ENCODE data around the gene B4GALNT3.

Gene B4GALNT3

DNA sequence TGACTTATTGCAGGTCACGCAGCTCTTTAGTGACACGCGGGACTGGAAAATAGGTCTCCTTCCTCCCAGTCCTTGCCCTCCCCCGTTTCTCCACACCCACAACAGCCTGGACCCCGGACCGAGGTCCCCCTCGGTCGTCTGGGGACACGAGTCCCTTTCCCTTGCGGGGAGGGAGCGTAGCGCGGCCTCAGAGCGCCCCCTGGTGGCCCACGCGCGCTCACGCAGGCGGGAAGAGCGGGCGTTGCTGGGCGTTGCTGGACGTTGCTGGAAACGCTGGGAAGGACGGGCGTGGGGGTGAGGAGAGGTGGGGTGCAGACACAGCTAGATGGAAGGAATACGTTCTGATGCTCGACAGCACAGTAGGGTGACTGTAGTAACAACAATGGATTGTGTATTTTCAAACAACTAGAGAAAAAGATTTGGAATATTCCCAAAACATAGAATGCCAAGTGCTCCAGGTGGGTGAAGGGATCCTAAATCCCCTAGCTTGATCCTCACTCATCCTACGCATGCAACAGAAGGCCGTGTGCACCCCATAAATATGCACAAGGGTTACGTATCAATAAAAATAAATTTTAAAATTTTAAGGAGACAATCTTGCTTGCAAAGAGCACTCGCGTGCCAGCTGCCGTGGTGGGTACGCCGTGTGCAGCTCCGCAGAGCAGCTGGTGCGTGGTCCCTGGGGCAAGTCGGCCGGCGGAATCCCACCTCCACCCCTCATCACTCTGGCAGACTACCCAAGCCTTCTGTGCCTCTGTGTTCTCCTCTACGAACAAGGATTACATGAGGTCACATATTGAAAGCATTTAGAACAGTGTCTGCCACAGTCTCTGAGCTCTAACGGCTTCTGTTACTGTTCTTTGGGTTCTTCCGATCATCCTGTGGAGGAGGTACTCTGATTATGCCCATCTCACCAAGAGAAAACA, 87.4 kb downstream of the B4GALNT3 start:
- FAIRE-seq (peak; percentile 88), DNase-seq (ENCODE audit: insufficient read length, low spot score) (peak; percentile 93)
- TF ChIP-seq SPI1 (IDR thresholded peaks at IDR 0.05; ENCODE audit: low read depth, low read length): no peak
- TF ChIP-seq PAX5 (IDR thresholded peaks at IDR 0.05; ENCODE audit: insufficient read depth, low read length, severe bottlenecking): no peak
- TF ChIP-seq POU2F2 (IDR thresholded peaks at IDR 0.05; ENCODE audit: low read depth, low read length): no peak
- TF ChIP-seq POLR2A (IDR thresholded peaks at IDR 0.05; ENCODE audit: low read depth, low read length): no peak
- no peak for TF ChIP-seq TAF1 (IDR thresholded peaks at IDR 0.05; ENCODE audit: low read depth, low read length)
- no peak for TF ChIP-seq POLR2AphosphoS5 (IDR thresholded peaks at IDR 0.05; ENCODE audit: low read depth, low read length)

DNA sequence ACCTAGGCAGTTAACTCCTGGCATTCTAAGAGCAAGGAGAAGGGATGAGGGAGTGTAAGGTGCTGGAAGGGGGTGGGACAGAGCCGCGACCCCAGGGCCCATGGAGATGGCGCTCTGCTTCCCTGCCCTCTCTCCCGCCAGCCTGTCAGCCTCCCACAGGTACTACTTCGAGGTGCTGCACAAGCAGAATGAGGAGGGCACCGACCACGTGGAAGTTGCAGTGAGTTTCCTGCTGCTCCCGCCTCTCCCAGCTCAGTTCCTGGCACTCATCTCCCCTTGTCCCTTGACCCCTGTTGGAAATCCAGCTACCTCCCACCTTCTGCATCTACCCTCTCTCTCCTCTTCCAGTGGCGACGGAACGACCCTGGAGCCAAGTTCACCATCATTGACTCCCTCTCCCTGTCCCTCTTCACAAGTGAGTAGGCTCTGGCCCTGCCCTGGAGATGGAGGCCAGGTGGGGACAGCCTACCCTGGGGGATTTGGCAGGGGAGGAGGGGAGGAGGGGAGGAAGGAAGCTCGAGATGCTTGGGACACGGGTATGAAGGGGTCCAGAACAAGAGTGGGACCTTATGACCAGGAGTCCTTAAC, 88.2 kb downstream of the B4GALNT3 start:
- DNase-seq (ENCODE audit: insufficient read length, low spot score): no peak
- TF ChIP-seq TAF1 (IDR thresholded peaks at IDR 0.05; ENCODE audit: low read depth, low read length) (no peak), POU2F2 (IDR thresholded peaks at IDR 0.05; ENCODE audit: low read depth, low read length) (no peak), POLR2A (IDR thresholded peaks at IDR 0.05; ENCODE audit: low read depth, low read length) (no peak), POLR2AphosphoS5 (IDR thresholded peaks at IDR 0.05; ENCODE audit: low read depth, low read length) (no peak), PAX5 (IDR thresholded peaks at IDR 0.05; ENCODE audit: insufficient read depth, low read length, severe bottlenecking) (no peak), SPI1 (IDR thresholded peaks at IDR 0.05; ENCODE audit: low read depth, low read length) (no peak)
- no peak for FAIRE-seq

DNA sequence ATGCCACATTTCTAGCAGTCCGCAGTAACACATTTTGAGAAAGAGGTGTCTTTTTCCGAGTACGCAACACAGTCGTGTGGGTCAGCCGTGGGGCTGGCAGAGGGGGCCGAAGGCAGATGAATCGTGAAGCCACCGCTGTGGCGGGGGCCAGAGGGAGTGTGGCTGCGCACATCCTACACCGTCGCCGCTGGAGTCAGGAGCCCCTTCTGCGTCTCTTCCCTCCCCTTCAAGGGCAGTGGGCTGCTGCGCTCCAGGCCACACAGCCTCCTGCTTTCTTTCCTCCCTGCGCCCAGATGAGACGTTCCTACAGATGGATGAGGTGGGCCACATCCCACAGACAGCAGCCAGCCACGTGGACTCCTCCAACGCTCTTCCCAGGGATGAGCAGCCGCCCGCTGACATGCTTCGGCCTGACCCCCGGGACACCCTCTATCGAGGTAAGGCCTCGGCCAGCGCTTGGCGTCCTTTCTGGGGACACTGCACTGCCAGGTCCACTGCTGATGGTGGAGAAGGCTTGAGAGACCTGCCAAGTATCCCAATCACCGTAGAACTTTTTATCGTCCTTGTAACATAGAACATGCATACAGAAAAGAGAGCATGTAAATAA, 89.8 kb downstream of the B4GALNT3 start:
- TF ChIP-seq POLR2AphosphoS5 (IDR thresholded peaks at IDR 0.05; ENCODE audit: low read depth, low read length): no peak
- no peak for TF ChIP-seq TAF1 (IDR thresholded peaks at IDR 0.05; ENCODE audit: low read depth, low read length)
- TF ChIP-seq SPI1 (IDR thresholded peaks at IDR 0.05; ENCODE audit: low read depth, low read length): no peak
- no peak for TF ChIP-seq PAX5 (IDR thresholded peaks at IDR 0.05; ENCODE audit: insufficient read depth, low read length, severe bottlenecking)
- TF ChIP-seq POU2F2 (IDR thresholded peaks at IDR 0.05; ENCODE audit: low read depth, low read length): no peak
- TF ChIP-seq POLR2A (IDR thresholded peaks at IDR 0.05; ENCODE audit: low read depth, low read length): no peak
- FAIRE-seq: no peak
- no peak for DNase-seq (ENCODE audit: insufficient read length, low spot score)

DNA sequence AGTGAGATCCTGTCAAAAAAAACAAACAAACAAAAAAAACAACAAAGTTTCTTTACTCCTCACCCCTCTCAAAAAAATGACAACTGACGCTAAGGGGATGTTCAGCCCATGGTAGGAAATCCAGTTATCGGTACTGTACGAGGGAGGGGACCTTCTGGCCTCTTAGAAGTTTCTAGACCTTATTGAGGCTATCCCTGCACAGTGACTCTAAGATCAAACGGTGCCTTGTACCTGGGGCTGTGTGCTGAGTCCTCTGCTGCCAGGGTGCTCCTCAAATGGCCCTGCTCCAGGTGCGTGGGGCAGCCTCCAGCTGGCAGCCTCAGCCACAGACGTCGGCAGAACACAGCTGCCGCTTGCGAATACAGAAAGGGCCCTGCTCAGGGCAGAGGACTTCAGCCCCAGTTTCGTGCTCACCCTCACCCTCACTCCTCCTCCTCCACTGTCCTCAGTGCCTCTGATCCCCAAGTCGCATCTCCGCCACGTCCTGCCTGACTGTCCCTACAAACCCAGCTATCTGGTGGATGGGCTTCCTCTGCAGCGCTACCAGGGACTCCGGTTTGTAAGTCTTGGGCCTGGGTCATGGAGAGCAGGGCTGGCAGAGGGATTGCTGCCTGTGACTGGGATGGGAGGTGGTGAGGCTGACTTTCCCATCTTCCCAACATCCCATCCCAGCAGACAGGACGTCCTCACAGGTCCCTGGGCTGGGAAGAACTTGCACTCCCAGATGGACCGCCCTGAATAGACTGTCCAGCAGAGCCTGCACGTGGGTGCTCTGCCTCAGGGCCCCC, 90.9 kb downstream of the B4GALNT3 start:
- FAIRE-seq (no peak), DNase-seq (ENCODE audit: insufficient read length, low spot score) (no peak)
- no peak for TF ChIP-seq TAF1 (IDR thresholded peaks at IDR 0.05; ENCODE audit: low read depth, low read length)
- TF ChIP-seq POLR2A (IDR thresholded peaks at IDR 0.05; ENCODE audit: low read depth, low read length): no peak
- no peak for TF ChIP-seq SPI1 (IDR thresholded peaks at IDR 0.05; ENCODE audit: low read depth, low read length)
- no peak for TF ChIP-seq POU2F2 (IDR thresholded peaks at IDR 0.05; ENCODE audit: low read depth, low read length)
- no peak for TF ChIP-seq PAX5 (IDR thresholded peaks at IDR 0.05; ENCODE audit: insufficient read depth, low read length, severe bottlenecking)
- no peak for TF ChIP-seq POLR2AphosphoS5 (IDR thresholded peaks at IDR 0.05; ENCODE audit: low read depth, low read length)

DNA sequence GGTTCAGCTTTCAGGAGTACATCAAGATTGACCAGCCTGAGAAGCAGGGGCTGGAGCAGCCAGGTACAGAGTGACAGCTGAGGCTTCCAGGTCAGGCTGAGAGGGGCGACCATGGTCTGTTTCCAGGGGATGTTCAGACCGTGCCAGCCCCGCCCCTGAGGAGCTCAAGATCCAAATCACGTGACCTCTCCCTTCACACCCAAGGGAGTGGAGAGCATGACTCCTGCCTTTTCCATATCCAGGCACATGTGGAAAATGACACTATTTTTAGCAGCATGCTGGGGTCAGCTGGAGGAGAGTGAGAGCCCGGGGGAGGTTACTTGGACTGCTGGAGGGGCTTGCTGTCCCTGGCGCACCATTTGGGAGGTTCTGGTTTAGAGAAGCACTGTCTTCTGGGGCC, 92.7 kb downstream of the B4GALNT3 start:
- no peak for DNase-seq (ENCODE audit: insufficient read length, low spot score)
- TF ChIP-seq POLR2AphosphoS5 (IDR thresholded peaks at IDR 0.05; ENCODE audit: low read depth, low read length) (no peak), PAX5 (IDR thresholded peaks at IDR 0.05; ENCODE audit: insufficient read depth, low read length, severe bottlenecking) (no peak), POU2F2 (IDR thresholded peaks at IDR 0.05; ENCODE audit: low read depth, low read length) (no peak), TAF1 (IDR thresholded peaks at IDR 0.05; ENCODE audit: low read depth, low read length) (no peak), SPI1 (IDR thresholded peaks at IDR 0.05; ENCODE audit: low read depth, low read length) (no peak), POLR2A (IDR thresholded peaks at IDR 0.05; ENCODE audit: low read depth, low read length) (no peak)
- FAIRE-seq: no peak

DNA sequence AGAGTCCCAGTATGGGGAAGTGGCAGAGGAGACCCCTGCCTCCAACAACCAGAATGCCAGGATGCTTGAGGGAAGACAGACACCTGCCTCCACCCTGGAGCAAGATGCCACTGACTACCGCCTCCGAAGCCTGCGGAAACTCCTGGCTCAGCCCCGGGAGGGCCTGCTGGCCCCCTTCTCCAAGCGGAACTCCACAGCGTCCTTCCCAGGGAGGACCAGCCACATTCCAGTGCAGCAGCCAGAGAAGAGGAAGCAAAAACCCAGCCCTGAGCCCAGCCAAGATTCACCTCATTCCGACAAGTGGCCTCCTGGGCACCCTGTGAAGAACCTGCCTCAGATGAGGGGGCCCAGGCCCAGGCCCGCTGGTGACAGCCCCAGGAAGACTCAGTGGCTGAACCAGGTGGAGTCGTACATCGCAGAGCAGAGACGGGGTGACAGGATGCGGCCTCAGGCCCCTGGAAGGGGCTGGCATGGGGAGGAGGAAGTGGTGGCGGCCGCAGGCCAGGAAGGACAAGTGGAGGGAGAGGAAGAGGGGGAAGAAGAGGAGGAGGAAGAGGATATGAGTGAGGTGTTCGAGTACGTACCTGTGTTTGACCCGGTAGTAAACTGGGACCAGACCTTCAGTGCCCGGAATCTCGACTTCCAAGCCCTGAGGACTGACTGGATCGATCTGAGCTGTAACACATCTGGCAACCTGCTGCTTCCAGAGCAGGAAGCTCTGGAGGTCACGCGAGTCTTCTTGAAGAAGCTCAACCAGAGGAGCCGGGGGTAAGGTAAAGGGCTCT, 93.7 kb downstream of the B4GALNT3 start:
- FAIRE-seq: peak; percentile 45
- no peak for DNase-seq (ENCODE audit: insufficient read length, low spot score)
- TF ChIP-seq POU2F2 (IDR thresholded peaks at IDR 0.05; ENCODE audit: low read depth, low read length) (no peak), POLR2AphosphoS5 (IDR thresholded peaks at IDR 0.05; ENCODE audit: low read depth, low read length) (no peak)

DNA sequence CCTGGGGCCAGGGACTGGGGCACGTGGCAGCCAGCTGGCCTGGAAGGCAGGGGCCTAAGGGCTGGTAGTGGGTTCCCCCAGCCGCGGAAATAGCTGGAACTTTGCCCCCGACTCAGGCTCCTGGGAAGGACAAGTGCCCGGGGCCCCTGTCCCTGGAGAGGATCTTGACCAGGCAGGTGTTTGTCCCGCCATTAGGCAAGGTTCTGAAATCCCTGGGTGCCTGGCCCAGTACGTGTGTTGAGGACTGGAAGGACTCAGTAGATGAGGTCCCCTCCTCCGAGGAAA, 94.2 kb downstream of the B4GALNT3 start:
- no peak for FAIRE-seq
- TF ChIP-seq POLR2AphosphoS5 (IDR thresholded peaks at IDR 0.05; ENCODE audit: low read depth, low read length): no peak
- no peak for TF ChIP-seq PAX5 (IDR thresholded peaks at IDR 0.05; ENCODE audit: insufficient read depth, low read length, severe bottlenecking)
- TF ChIP-seq TAF1 (IDR thresholded peaks at IDR 0.05; ENCODE audit: low read depth, low read length): no peak
- no peak for TF ChIP-seq POU2F2 (IDR thresholded peaks at IDR 0.05; ENCODE audit: low read depth, low read length)
- TF ChIP-seq POLR2A (IDR thresholded peaks at IDR 0.05; ENCODE audit: low read depth, low read length): no peak
- no peak for TF ChIP-seq SPI1 (IDR thresholded peaks at IDR 0.05; ENCODE audit: low read depth, low read length)
- DNase-seq (ENCODE audit: insufficient read length, low spot score): no peak

DNA sequence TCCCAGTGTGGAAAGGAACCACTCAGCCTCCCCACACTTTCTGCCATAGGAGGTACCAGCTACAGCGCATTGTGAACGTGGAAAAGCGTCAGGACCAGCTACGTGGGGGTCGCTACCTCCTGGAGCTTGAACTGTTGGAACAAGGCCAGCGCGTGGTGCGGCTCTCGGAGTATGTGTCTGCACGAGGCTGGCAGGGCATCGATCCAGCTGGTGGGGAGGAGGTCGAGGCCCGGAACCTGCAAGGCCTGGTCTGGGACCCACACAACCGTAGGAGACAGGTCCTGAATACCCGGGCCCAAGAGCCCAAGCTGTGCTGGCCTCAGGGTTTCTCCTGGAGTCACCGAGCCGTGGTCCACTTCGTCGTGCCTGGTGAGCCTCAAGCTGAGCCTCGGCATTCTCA, 96.8 kb downstream of the B4GALNT3 start:
- FAIRE-seq: no peak
- TF ChIP-seq POLR2A (IDR thresholded peaks at IDR 0.05; ENCODE audit: low read depth, low read length): no peak
- TF ChIP-seq POLR2AphosphoS5 (IDR thresholded peaks at IDR 0.05; ENCODE audit: low read depth, low read length): no peak
- no peak for TF ChIP-seq POU2F2 (IDR thresholded peaks at IDR 0.05; ENCODE audit: low read depth, low read length)
- TF ChIP-seq PAX5 (IDR thresholded peaks at IDR 0.05; ENCODE audit: insufficient read depth, low read length, severe bottlenecking): no peak
- no peak for DNase-seq (ENCODE audit: insufficient read length, low spot score)
